ENCODE measurements around the gene ISX.
A peak's percentile ranks its signal among the peaks of the same experiment; 100 is the strongest.
"Not testable (repeated sequence)": the region's sequence is repeated elsewhere in the genome, so short reads cannot be mapped to it uniquely, and the experiment has no call there.

The ISX gene

DNA sequence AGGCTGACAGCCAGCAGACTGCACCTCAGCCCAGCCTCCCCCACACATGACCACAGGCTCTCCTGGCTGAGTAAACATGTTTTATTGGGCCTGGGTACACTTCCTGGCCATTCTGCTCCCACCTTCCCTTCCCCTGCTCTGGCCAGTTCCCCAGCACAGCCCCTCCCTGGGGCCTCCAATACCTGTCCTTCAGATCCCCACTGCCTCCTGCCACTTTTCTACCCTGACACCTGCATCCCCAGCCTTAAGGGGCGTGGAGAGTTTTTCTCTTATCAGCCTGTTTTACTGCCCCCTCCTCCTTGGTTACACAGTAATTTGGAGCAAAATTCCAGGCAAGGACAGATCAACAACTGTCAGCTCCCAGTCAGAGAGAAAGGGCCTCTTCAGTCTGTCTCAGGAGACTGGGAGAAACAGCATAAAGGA, at the start of gene ISX:
ISX (plus strand) TSS at position 363 of the 423 bp plus-strand sequence. CDS start 930 bp downstream, outside the sequence.
- DNase-seq = no peak

GRCh38 chr22:35016909-35017308, 49.0 kb upstream of the ISX start:
- DNase-seq = no peak

DNA sequence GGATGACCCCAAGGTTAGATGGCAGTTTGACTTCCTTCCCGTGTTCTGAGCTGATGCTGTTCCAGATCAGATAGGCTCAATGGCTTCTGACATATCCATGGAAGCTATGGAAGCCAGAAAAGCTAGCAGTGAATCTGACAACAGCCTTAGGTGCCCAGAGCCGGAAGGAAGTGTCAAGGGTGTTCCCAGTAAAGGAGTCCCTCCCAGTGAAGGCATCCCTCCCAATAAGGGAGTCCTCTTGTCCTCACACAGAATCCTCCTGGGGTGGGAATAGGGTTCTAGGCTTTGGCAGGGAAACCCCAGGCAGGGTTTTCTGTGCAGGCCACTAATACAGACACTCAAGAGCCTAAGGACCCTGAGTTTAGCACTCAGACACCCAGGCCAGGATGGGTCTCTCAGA, 47.0 kb upstream of the ISX start:
- no peak for DNase-seq

DNA sequence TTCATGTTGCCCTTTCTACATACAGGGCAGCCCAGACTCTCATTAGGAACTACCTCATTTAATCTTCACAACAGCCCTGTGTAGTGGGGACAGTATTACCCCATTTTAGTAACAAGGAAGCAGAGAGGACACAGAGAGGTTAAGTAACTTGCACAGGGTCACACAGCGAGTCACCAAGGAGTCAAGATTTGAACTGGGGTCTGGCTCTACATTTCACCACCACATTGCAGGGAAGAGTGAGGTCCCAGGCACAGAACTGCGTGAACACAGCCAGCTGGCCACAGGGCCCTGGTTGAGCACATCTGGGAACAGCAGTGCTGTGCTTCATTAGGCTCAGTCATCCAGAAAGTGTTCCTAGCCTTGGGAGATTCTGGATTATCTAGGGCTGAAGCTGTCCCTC, 45.4 kb upstream of the ISX start:
- no peak for DNase-seq

- no peak for DNase-seq
Measured at GRCh38 chr22:35021161-35021560, 44.8 kb upstream of the ISX start.

DNA sequence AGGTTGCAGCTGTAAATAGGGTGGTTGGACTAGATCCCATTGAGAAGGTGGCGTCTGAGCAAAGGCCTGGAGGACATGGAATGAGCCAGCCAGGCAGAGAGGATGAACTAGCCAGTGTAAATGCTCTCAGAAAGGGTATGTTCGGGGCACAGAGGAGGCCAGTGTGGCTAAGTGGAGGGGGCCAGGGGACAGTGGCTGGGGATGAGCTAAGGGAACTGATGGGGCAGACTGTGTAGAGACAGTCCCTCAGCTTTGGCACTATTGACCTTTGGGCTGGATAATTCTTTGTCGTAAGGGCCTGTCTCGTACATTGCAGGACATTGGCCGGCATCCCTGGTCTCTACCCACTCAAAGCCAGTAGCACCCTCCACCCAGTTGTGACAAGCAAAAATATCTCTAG, 43.7 kb upstream of the ISX start:
- DNase-seq = no peak

GRCh38 chr22:35023692-35024363, 42.1 kb upstream of the ISX start:
- peak; percentile 41 for DNase-seq

DNA sequence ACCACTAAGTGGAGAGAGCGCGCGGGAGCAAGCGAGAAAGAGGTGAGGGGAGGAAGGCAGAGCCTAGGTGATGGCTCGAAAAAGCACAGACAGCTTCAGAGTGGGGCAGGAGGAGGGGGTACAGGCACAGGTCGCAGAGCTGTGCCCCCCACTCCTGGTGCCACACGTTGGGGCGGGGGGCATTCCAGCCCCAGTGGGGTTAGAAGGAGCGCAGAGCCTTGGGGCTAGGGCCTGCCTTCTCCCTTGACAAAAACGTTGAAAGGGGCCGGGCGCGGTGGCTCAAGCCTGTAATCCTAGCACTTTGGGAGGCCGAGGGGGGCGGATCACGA, 41.6 kb upstream of the ISX start:
- DNase-seq = no peak

GRCh38 chr22:35030112-35030511, 35.8 kb upstream of the ISX start:
- DNase-seq = not testable (repeated sequence)

- DNase-seq = no peak
Measured at GRCh38 chr22:35032571-35032970, 33.4 kb upstream of the ISX start.

- no peak for DNase-seq
Measured at GRCh38 chr22:35033635-35034296, 32.2 kb upstream of the ISX start.

GRCh38 chr22:35034963-35035362, 31.0 kb upstream of the ISX start:
- no peak for DNase-seq

- DNase-seq = no peak
Measured at GRCh38 chr22:35037089-35037488, 28.9 kb upstream of the ISX start.

DNA sequence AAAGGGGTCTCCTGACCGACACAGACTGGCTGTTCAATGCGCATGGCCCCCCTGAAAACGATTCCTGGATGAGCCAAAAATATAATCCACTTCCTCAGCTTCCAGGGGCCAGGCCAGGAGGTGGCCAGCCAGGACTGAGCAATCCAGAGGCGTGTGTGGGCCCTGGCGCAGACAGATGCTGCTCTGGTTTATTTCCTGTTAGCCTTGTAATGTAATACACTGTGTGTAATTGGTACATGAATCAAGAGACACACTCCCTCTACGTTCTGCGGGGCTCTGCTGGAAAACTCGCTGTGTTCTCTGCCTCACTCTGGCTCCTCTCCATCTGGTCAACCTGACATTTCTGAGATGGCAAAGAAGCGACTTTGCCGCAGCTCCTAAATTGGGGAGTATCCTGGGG, 26.3 kb upstream of the ISX start:
- DNase-seq = no peak

GRCh38 chr22:35043252-35043933, 22.6 kb upstream of the ISX start:
- DNase-seq = no peak

- DNase-seq = no peak
Measured at GRCh38 chr22:35043934-35044319, 22.0 kb upstream of the ISX start.

GRCh38 chr22:35044607-35045390, 21.2 kb upstream of the ISX start:
- no peak for DNase-seq

GRCh38 chr22:35045451-35045850, 20.5 kb upstream of the ISX start:
- DNase-seq = no peak

DNA sequence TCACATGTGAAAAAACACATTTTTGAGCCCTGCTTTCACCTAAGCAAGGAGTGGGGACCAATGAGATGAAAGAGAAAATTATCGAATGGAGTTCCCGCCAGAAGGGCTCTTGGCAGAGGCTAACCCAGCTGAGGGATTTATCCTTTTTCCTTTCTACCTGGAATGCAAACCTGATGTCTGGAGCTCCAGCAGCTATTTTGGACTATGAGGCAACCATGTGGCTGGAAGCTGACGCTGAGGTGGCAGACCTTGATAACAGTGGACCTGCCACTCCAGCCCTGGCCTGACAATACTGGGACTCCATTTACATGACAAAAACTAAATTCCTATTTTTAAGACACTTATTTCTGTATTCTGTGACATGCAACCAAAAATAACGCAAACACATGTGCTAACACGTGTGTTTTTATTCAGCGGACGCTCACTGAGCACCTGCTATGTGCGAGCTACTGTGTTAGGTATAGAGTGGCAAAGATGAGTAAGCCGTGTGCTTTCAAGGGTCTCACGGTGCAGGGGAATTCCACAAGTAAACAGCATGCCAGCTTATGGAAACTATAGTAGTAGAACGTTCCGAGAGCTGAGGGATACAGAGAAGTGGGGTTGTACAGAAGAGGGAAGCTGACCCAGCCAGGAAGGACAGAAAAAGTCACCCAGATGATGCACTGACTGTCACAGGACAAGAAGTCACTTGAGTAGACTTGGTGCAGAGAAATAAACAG, 19.1 kb upstream of the ISX start:
- no peak for DNase-seq

GRCh38 chr22:35050038-35050437, 15.9 kb upstream of the ISX start:
- not testable (repeated sequence) for DNase-seq

DNA sequence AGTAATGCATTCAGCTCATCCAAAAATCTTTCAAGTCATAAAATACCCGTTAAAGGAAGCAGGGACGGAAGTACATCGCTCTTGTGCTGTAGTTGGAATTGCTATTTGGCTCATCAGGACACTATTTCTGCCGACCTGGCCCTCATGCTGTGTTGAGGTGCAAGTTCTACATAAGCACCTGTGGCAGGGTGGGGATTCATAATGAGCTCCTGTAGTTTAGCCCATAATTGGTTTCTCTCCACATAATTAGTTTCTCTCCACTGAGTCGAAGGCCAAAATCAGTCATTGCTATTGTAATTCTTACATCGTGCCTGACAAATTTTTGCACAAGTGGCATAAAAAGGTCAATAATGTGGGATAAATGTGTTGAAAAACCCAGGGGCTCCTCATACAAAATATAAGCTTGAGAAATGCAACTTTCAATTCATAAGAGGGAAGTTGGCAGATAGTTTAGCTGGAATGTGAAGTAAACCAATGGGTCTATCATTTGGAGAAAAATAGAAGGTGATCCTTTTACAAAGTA, 14.9 kb upstream of the ISX start:
- no peak for DNase-seq

DNA sequence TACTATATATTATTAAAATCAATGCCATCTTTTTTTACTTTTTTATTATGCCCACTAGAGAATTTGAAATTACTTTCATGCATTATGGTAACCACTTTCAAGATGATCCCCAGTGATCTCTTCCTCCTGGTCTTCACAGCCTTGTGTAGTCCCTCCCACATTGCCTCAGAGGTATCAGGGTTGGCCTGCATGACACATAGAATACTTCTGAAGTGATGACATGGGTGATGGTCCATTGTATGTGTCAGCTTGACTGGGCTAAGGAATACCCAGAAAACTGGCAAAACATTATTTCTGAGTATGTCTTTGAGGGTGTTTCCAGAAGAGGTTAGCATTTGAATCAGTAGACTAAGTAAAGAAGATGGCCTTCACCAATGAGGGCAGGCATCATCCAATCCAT, 14.2 kb upstream of the ISX start:
- no peak for DNase-seq

Measured in activated T-cell treated with anti-CD3 and anti-CD28 coated beads, Interleukin-2, amount 50 U/mL, for 1 hour (primary cell).